GM12891 (cell line): ENCODE results near the gene PAFAH1B2.

Experiments used
- DNase-seq: peaks from one replicate; pipeline ENCODE4 v3.0.0; 2011; ENCODE audit warnings: low spot score; ENCODE audit not compliant: insufficient read length
- FAIRE-seq: peaks from 2 replicates; lab custom pipeline; 2011; peaks lifted over from hg19 to GRCh38; lab: Jason Lieb, UNC
- PAX5 ChIP-seq: IDR thresholded peaks from 2 replicates; pipeline ENCODE4 v1.6.1; 2011; ENCODE audit warnings: low read length, moderate library complexity, mild to moderate bottlenecking; ENCODE audit not compliant: insufficient read depth, severe bottlenecking
- POLR2A ChIP-seq: IDR thresholded peaks from 2 replicates; pipeline ENCODE4 v1.6.1; 2011; ENCODE audit warnings: low read depth, low read length, control low read depth
- POLR2AphosphoS5 ChIP-seq: IDR thresholded peaks from 2 replicates; pipeline ENCODE4 v1.6.1; 2011; ENCODE audit warnings: low read depth, low read length, control low read depth
- POU2F2 ChIP-seq: IDR thresholded peaks from 2 replicates; pipeline ENCODE4 v1.6.1; 2011; ENCODE audit warnings: low read depth, mild to moderate bottlenecking, control low read depth, low read length, moderate library complexity
- SPI1 ChIP-seq: IDR thresholded peaks from 2 replicates; pipeline ENCODE4 v1.6.1; 2011; ENCODE audit warnings: low read depth, low read length, control low read depth
- TAF1 ChIP-seq: IDR thresholded peaks from 2 replicates; pipeline ENCODE4 v1.6.1; 2011; ENCODE audit warnings: low read depth, low read length, control low read depth

Gene PAFAH1B2

GRCh38 chr11:117192401-117192875, 48.4 kb downstream of the PAFAH1B2 start:
- no peak for TF ChIP-seq POLR2A
- TF ChIP-seq POU2F2: no peak
- no peak for TF ChIP-seq SPI1
- TF ChIP-seq POLR2AphosphoS5: no peak
- no peak for DNase-seq
- no peak for FAIRE-seq

GRCh38 chr11:117193130-117194020, 49.3 kb downstream of the PAFAH1B2 start:
- DNase-seq: no peak
- TF ChIP-seq TAF1: no peak
- TF ChIP-seq POLR2A: no peak
- TF ChIP-seq PAX5: no peak
- TF ChIP-seq POU2F2: no peak
- TF ChIP-seq POLR2AphosphoS5: no peak
- TF ChIP-seq SPI1: no peak
- no peak for FAIRE-seq

- TF ChIP-seq TAF1 (no peak), SPI1 (no peak), POLR2A (no peak), POLR2AphosphoS5 (no peak), POU2F2 (no peak), PAX5 (no peak)
- FAIRE-seq (no peak), DNase-seq (no peak)
Measured at GRCh38 chr11:117194267-117194666, 50.2 kb downstream of the PAFAH1B2 start.

GRCh38 chr11:117195258-117195657, 51.2 kb downstream of the PAFAH1B2 start:
- no peak for TF ChIP-seq TAF1
- TF ChIP-seq SPI1: no peak
- TF ChIP-seq PAX5: no peak
- TF ChIP-seq POLR2AphosphoS5: no peak
- TF ChIP-seq POLR2A: no peak
- no peak for TF ChIP-seq POU2F2
- FAIRE-seq (no peak), DNase-seq (no peak)

- FAIRE-seq (no peak), DNase-seq (no peak)
- TF ChIP-seq POU2F2: no peak
- TF ChIP-seq TAF1: no peak
- TF ChIP-seq POLR2A: no peak
- TF ChIP-seq POLR2AphosphoS5: no peak
- TF ChIP-seq PAX5: no peak
- no peak for TF ChIP-seq SPI1
Measured at GRCh38 chr11:117195761-117196160, 51.7 kb downstream of the PAFAH1B2 start.

- TF ChIP-seq SPI1 (no peak), TAF1 (no peak), POLR2A (no peak), PAX5 (no peak), POLR2AphosphoS5 (no peak), POU2F2 (no peak)
- DNase-seq: no peak
- no peak for FAIRE-seq
Measured at GRCh38 chr11:117197006-117197405, 52.9 kb downstream of the PAFAH1B2 start.

- TF ChIP-seq TAF1 (no peak), POLR2A (no peak), POU2F2 (no peak), POLR2AphosphoS5 (no peak), PAX5 (no peak), SPI1 (no peak)
- FAIRE-seq (no peak), DNase-seq (no peak)
Measured at GRCh38 chr11:117197516-117198456, 53.7 kb downstream of the PAFAH1B2 start.

GRCh38 chr11:117198613-117199012, 54.5 kb downstream of the PAFAH1B2 start:
- DNase-seq: no peak
- no peak for FAIRE-seq
- TF ChIP-seq SPI1 (no peak), TAF1 (no peak), PAX5 (no peak), POU2F2 (no peak), POLR2A (no peak), POLR2AphosphoS5 (no peak)

GRCh38 chr11:117199053-117199915, 55.2 kb downstream of the PAFAH1B2 start, which contains the start of gene TAGLN:
TAGLN (plus strand) TSS chr11:117199370; CDS start chr11:117203014, 3,644 bp downstream.
- FAIRE-seq: no peak
- TF ChIP-seq SPI1: no peak
- no peak for TF ChIP-seq POU2F2
- no peak for TF ChIP-seq PAX5
- TF ChIP-seq TAF1: no peak
- TF ChIP-seq POLR2AphosphoS5: no peak
- no peak for TF ChIP-seq POLR2A
- no peak for DNase-seq
